Measurements from ENCODE around the gene STK32A.

DNA sequence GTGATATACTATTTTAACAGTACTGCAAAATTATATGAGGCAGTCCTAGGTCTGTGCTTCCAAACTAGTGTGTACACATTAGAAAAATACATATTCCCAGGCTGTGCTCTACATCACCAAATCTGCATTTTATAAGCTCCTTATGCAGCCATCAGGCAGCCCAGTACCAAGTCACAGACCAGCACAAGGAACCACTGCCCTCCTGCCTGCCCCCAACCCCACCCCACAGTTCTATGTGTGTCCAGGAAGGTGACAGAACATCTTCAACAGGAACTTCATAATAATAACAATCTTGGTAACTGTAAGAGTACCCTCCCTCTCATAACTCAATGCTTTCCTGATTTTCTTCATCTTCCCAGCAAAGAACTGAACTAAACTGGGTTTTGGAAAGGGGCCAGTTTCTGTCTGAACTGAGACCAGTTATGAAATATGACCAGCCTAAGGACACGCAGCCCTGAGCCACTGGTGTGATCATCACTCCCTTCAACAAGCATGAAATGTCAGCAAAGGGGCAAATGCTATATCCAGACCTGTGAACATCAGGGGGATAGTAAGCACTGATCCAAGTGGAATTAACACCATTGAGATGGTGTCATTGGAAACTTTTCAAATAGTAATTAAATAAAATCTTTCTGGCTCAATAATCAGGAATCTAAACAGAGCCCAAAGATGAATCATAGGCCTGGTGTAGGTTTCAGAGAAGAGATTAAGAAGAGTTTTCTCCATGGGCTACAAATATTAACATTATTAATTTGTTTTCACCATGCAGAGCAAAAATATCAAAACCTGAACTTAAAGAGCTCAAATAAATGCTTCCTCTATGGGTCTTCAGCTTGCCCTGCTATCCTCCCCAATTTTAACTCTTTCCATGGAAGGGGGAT, 192.9 kb downstream of the STK32A start:
- TF ChIP-seq YY1 (IDR thresholded peaks at IDR 0.05; ENCODE audit: insufficient read depth, insufficient read length) = no peak
- no peak for TF ChIP-seq ZNF274 (IDR thresholded peaks at IDR 0.05; ENCODE audit: low read depth, low read length)
- TF ChIP-seq SUZ12 (IDR thresholded peaks at IDR 0.05; ENCODE audit: extremely low read depth, insufficient read depth, insufficient read length) = no peak
